Measurements from ENCODE around the gene DOCK8.

Gene DOCK8

GRCh38 chr9:331197-331596 lies 116.5 kb downstream of the DOCK8 start:
- Histone ChIP-seq H4K20me1 (ENCODE audit: insufficient read depth, low read length) (no peaks in the 10 kb centered on the region), H3K4me1 (ENCODE audit: insufficient read depth, low read length, severe bottlenecking) (no peaks in the 10 kb centered on the region), H3K4me2 (ENCODE audit: low read length) (no peak overlapping the region), H3K9me2 (ENCODE audit: low read depth, low read length) (no peaks in the 10 kb centered on the region), H2AFZ (ENCODE audit: low read length) (no peak overlapping the region), H3K9ac (ENCODE audit: low read length) (no peak overlapping the region), H3K4me3 (ENCODE audit: low read depth, low read length, poor library complexity, severe bottlenecking) (no peak overlapping the region), H3K79me2 (ENCODE audit: insufficient read depth, low read length) (no peaks in the 10 kb centered on the region), H3K9me3 (ENCODE audit: low read length) (no peaks in the 10 kb centered on the region), H3F3A (ENCODE audit: insufficient read depth, low read length) (no peaks in the 10 kb centered on the region), H3K27me3 (ENCODE audit: insufficient read depth, low read length) (no peaks in the 10 kb centered on the region), H3K27ac (ENCODE audit: low read depth, low read length, poor library complexity, severe bottlenecking) (no peak overlapping the region), H3K36me3 (ENCODE audit: insufficient read depth, low read length) (no peaks in the 10 kb centered on the region)
- TF ChIP-seq EZH2 (IDR thresholded peaks at IDR 0.05; ENCODE audit: borderline replicate concordance, low read length), result no peak

DNA sequence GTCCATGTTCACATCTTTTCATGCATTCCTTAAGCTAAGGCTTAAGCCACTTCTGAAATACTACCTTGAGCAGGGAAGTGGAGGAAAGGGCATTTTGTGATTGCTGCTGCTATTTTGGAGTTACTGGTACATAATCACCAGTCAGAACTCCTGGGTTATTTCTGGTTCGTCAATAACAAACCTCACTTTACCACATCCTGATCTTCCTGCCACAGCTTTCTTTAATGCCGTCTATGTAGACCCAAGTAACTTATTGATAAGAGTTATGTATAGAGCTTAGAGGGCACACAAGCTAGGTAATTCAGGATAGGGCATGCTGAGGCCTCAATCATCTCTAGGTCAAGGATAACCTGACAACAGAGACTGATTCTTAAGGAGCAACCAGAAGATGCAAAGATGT lies 120.7 kb downstream of the DOCK8 start:
- Histone ChIP-seq H3K4me1 (ENCODE audit: insufficient read depth, low read length, severe bottlenecking) (no peaks in the 10 kb centered on the region), H3K4me3 (ENCODE audit: low read depth, low read length, poor library complexity, severe bottlenecking) (no peak overlapping the region), H3K27me3 (ENCODE audit: insufficient read depth, low read length) (no peaks in the 10 kb centered on the region), H3F3A (ENCODE audit: insufficient read depth, low read length) (no peaks in the 10 kb centered on the region), H3K36me3 (ENCODE audit: insufficient read depth, low read length) (no peaks in the 10 kb centered on the region), H3K4me2 (ENCODE audit: low read length) (no peak overlapping the region), H4K20me1 (ENCODE audit: insufficient read depth, low read length) (no peaks in the 10 kb centered on the region), H3K79me2 (ENCODE audit: insufficient read depth, low read length) (no peaks in the 10 kb centered on the region), H3K27ac (ENCODE audit: low read depth, low read length, poor library complexity, severe bottlenecking) (no peak overlapping the region), H3K9ac (ENCODE audit: low read length) (no peak overlapping the region), H2AFZ (ENCODE audit: low read length) (no peak overlapping the region), H3K9me2 (ENCODE audit: low read depth, low read length) (no peaks in the 10 kb centered on the region), H3K9me3 (ENCODE audit: low read length) (no peaks in the 10 kb centered on the region)
- no peak for TF ChIP-seq EZH2 (IDR thresholded peaks at IDR 0.05; ENCODE audit: borderline replicate concordance, low read length)
- TF ChIP-seq, protein P1, sequence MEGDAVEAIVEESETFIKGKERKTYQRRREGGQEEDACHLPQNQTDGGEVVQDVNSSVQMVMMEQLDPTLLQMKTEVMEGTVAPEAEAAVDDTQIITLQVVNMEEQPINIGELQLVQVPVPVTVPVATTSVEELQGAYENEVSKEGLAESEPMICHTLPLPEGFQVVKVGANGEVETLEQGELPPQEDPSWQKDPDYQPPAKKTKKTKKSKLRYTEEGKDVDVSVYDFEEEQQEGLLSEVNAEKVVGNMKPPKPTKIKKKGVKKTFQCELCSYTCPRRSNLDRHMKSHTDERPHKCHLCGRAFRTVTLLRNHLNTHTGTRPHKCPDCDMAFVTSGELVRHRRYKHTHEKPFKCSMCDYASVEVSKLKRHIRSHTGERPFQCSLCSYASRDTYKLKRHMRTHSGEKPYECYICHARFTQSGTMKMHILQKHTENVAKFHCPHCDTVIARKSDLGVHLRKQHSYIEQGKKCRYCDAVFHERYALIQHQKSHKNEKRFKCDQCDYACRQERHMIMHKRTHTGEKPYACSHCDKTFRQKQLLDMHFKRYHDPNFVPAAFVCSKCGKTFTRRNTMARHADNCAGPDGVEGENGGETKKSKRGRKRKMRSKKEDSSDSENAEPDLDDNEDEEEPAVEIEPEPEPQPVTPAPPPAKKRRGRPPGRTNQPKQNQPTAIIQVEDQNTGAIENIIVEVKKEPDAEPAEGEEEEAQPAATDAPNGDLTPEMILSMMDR (IDR thresholded peaks at IDR 0.05; ENCODE audit: low read length), result no peak

GRCh38 chr9:336039-336438 lies 121.4 kb downstream of the DOCK8 start:
- Histone ChIP-seq H3K9ac (ENCODE audit: low read length) (no peak overlapping the region), H3K9me3 (ENCODE audit: low read length) (no peaks in the 10 kb centered on the region), H3K27ac (ENCODE audit: low read depth, low read length, poor library complexity, severe bottlenecking) (no peak overlapping the region), H3K4me1 (ENCODE audit: insufficient read depth, low read length, severe bottlenecking) (no peaks in the 10 kb centered on the region), H3K9me2 (ENCODE audit: low read depth, low read length) (no peaks in the 10 kb centered on the region), H2AFZ (ENCODE audit: low read length) (no peak overlapping the region), H3K4me2 (ENCODE audit: low read length) (no peak overlapping the region), H3F3A (ENCODE audit: insufficient read depth, low read length) (no peaks in the 10 kb centered on the region), H3K27me3 (ENCODE audit: insufficient read depth, low read length) (no peaks in the 10 kb centered on the region), H3K36me3 (ENCODE audit: insufficient read depth, low read length) (no peaks in the 10 kb centered on the region), H4K20me1 (ENCODE audit: insufficient read depth, low read length) (no peaks in the 10 kb centered on the region), H3K79me2 (ENCODE audit: insufficient read depth, low read length) (no peaks in the 10 kb centered on the region), H3K4me3 (ENCODE audit: low read depth, low read length, poor library complexity, severe bottlenecking) (no peak overlapping the region)
- TF ChIP-seq, protein P1 (IDR thresholded peaks at IDR 0.05; ENCODE audit: low read length), result no peak
- TF ChIP-seq EZH2 (IDR thresholded peaks at IDR 0.05; ENCODE audit: borderline replicate concordance, low read length), result no peak

DNA sequence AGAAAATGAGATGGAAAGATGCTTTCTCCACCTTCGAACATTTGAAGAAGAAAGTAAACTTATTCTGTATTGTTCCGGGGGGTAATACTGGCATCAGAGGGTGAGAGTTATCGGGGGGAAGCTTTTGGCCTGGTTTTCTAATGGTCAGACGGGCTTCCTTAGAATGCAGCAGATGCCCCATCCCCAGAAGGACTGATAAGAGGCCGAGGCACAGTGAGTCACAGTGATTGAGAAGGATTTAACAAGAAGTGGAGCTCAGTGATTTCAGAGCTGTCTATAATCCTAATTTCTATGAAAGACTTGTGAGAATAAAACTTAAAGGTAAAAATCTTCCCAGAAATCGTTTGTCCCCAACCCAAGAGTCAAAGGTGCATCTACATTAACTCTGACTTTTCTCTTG lies 123.9 kb downstream of the DOCK8 start:
- H3K4me3 ChIP-seq (ENCODE audit: low read depth, low read length, poor library complexity, severe bottlenecking), result no peak overlapping the region
- no peaks in the 10 kb centered on the region for H3F3A ChIP-seq (ENCODE audit: insufficient read depth, low read length)
- H3K9me2 ChIP-seq (ENCODE audit: low read depth, low read length), result no peaks in the 10 kb centered on the region
- no peaks in the 10 kb centered on the region for H3K9me3 ChIP-seq (ENCODE audit: low read length)
- no peaks in the 10 kb centered on the region for H3K79me2 ChIP-seq (ENCODE audit: insufficient read depth, low read length)
- no peak for TF ChIP-seq EZH2 (IDR thresholded peaks at IDR 0.05; ENCODE audit: borderline replicate concordance, low read length)
- TF ChIP-seq, protein P1 (IDR thresholded peaks at IDR 0.05; ENCODE audit: low read length), result no peak
- H3K36me3 ChIP-seq (ENCODE audit: insufficient read depth, low read length), result no peaks in the 10 kb centered on the region
- H3K27ac ChIP-seq (ENCODE audit: low read depth, low read length, poor library complexity, severe bottlenecking), result no peak overlapping the region
- H3K4me2 ChIP-seq (ENCODE audit: low read length), result no peak overlapping the region
- no peaks in the 10 kb centered on the region for H3K27me3 ChIP-seq (ENCODE audit: insufficient read depth, low read length)
- no peak overlapping the region for H3K9ac ChIP-seq (ENCODE audit: low read length)
- no peak overlapping the region for H2AFZ ChIP-seq (ENCODE audit: low read length)
- H3K4me1 ChIP-seq (ENCODE audit: insufficient read depth, low read length, severe bottlenecking), result no peaks in the 10 kb centered on the region
- H4K20me1 ChIP-seq (ENCODE audit: insufficient read depth, low read length), result no peaks in the 10 kb centered on the region

All from OCI-LY1 (cell line).